GM18858 (cell line): Measurements from ENCODE around the gene TTLL8.

Experiments
- ATAC-seq: cut with Tn5 transposase; IDR thresholded peaks from one replicate; pipeline ENCODE4 v1.9.1; 2021; ENCODE audit not compliant: unreplicated experiment

TTLL8 gene

GRCh38 chr22:50022171-50022819, 35.8 kb downstream of the TTLL8 start:
- ATAC-seq = no peak

DNA sequence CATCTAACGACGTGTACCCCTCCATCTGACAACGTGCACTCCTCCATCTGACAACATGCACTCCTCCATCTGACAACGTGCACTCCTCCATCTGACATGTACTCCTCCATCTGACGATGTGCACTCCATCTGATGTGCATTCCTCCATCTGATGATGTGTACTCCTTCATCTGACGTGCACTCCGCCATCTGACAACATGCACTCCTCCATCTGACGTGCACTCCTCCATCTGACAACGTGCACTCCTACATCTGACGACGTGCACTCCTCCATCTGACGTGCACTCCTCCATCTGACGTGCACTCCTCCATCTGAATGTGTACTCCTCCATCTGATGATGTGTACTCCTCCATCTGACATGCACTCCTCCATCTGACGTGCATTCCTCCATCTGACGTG, 37.5 kb downstream of the TTLL8 start:
- no peak for ATAC-seq

DNA sequence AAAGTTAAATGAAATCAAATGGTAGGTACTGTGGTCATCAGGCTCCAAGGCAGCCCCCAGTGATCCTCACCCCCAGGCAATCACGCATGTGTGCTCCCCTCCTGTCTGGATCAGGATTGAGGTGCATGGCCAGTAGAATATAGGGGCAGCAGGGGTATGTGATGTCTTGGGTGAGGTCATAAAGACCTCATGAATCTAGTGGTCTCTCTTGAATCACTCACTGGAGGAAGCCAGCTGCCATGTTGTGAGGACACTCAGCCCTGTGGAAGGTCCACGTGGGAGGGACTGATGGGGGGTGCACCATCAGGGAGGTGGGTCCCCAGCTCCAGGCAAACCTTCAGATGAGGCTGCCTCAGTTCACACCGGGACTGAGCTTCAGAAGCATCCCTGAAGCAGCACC, 38.8 kb downstream of the TTLL8 start:
- ATAC-seq = no peak

DNA sequence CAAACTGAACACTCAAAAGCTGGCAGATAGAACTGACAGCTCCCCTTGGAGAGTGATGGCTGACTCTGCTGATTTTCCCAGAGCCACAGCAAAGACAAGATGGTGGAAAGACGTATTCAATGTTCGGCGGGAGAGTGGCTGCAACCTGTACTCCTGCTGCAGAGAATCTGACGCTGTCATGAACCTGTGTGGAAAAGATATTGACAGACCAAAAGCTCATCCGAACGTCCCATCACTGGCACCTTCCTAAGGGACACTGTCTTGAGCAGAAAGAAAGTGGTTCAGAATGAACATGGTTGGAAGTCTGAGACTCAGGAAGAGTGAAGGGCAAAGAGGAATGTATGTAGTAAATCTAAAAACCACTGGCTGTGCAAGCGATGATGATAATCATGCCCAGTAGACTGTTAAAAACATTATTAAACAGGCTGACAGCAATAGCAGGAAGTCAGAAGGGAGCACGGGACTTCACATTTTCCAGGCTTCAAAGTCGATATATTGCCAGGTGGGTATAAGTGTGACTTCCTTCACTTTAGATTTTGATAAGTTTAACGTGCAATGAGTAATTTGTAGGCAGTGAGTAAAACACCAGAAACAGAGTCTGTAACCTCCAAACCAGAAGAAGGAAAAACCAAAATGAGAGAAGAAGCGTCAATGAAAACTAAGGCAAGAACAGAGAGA, 39.4 kb downstream of the TTLL8 start:
- no peak for ATAC-seq

DNA sequence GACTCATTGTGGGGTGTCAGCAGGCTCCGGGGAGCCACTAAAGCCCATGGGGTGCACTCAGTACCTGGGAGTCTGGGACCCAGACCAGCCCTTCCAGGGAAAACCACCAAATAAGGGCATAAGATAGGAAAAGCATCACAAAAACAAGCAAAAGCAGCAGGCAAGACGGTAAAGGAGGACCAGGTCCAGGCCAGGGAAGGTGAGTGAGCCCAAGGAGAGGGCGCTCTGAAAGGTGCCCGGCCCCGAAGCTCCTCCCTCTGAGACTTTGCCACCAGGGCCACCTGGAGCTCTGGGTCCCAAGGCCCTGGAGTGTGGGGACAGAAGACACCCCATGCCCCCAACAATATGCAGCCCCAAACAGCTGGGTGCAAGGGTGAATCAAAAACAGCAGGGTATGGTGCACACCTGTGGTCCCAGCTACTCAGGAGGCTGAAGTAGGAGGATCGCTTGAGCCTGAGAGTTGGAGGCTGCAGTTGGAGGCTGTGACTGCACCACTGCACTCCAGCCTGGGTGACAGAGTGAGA, 40.3 kb downstream of the TTLL8 start:
- no peak for ATAC-seq

- peak; percentile 40 for ATAC-seq
Observed at GRCh38 chr22:50016988-50017700, 41.0 kb downstream of the TTLL8 start.

DNA sequence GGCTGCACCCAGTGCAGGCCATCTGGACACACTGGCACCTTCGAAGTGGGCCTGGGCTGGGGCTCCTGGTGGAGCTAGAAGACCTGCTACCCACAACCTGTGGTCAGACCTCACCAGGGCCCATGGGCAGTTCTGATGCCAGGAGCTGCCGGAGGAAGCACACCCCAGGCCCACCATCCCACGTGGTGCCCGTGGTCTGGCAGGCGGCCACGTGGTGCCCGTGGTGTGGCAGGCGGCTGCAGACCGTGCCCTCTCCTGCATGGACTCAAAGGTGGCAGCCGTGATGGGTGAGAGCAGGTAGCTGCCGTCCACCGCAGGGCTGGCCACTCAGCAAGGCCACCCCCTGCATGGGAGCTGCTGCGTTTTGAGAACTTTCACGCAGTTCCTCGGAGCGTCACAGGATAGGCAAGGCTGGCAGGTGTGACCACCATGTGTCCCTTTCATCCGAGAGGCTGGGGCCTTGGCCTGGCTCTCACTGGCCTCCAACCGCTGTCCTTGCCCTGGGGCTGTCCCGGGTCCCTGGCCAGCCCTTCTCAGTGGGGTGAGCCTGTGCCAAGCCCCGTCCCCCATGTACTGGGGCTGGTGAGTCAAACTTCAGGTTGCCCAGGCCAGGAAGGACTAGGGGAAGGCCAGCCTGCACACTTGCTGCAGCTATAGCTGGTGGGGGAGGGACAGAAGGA, 41.6 kb downstream of the TTLL8 start:
- no peak for ATAC-seq

DNA sequence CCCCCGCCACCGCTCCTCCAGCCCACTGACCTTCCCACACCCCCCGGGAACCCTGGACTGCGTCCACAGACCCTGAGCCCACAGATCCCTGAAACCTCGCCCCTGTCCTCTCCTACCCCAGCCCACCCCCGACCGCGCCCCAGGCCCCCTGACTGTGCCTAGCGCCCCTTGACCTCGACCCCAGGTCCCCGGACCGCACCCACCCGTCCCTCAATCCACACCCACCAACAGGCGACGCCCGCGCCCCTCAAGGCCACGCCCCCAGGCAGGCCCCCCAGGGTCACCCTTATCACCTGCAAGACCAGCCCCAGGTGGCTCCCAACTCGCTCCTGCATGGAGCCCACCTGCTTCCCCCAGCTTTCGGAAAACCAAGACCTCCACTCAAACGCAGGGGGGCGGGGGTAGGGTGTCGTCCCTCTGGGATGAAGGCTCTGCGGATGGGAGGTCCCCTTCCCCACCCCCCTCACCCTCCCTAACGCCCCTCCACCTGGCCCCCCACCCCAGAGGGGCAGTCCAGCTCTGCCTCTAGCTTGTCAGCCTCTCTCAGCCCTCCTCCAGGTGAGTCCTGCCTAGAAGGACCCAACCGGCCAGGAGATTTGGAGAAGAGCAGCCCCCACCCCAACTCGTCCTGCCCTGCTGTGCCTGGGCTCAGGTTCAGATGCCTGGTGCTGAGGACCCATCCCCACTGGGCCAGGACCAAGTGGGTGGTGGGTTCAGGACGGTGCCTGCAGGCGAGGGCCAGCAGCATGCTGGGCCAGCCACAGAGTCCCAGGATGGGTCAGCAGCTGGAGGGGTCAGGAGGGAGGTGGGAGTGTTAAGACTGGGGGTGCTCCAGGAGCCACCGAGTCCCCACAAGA, 42.4 kb downstream of the TTLL8 start:
- ATAC-seq = no peak

- no peak for ATAC-seq
Observed at GRCh38 chr22:50014655-50015401, 43.3 kb downstream of the TTLL8 start.

DNA sequence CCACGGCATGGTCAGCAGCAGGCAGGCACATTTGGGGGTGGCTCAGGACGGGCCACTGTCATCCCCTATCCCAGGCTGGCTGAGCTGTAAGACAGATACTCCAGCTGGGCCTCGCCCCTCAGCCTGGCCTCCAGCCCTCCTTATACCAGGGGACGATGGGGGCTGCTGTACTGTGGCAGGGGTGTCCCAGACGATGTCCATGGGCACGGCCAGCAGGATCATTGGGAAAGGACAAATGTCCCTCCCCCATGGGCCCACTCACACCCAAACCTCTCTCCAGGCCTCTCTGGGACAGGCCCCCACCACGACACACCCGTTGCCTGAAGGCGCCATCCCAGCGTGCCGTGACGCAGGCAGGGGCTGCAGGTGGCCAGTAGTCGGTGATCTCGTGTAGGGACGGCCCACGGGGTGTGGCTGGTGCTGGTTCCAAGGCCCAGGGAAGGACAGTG, 44.0 kb downstream of the TTLL8 start:
- ATAC-seq = no peak

DNA sequence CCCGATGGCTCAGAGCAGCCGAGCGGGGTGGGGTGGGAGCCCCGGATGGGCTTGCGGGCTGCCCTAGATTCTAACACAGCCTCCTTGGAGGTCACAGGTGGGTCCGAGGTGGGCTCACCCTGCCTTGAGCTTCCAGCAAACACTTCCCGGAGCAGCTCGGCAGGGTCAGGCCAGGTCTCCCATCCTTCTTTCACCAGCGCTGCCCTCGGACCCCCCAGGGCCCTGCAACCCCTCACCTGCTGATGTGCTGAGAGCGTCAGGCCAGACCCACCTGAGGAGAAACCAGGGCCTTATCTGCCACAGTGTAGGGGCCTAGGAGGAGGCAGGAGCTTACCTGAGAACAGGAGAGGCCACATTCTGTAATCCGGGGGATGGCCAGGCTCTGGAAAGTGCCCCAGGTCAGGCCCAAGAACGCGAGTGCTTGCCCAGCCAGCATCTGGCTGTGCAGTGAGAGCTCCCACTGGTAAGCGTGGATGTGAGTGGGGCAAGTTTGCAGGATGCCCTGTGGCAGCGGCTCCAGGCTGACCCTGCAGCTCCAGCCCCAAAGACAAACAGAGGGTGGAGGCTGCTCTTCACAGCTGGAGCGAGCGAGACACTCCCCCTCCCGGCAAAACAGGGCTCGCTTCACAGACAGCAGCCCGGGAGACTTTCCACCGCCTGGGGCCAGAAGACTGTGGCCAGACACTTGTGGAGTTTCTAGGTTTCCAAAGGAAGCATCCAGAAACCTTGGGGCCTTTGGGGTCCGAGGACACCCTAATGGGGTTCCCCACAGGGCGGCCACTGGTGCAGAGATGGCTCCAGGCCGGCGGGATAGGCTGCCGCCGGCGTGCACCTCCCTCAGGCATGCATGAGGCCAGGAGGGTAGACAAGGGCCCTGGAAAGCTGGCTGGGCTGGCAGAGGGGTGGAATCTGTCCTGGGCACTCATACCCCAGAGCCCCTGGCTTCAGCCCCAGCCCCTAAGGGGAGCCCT, 45.6 kb downstream of the TTLL8 start, which contains the start of gene IL17REL:
IL17REL (minus strand) TSS at position 555 of the 971 bp plus-strand sequence; CDS start at position 436, 119 bp downstream.
- ATAC-seq = no peak

GRCh38 chr22:50011447-50012210, 46.5 kb downstream of the TTLL8 start:
- ATAC-seq = no peak

DNA sequence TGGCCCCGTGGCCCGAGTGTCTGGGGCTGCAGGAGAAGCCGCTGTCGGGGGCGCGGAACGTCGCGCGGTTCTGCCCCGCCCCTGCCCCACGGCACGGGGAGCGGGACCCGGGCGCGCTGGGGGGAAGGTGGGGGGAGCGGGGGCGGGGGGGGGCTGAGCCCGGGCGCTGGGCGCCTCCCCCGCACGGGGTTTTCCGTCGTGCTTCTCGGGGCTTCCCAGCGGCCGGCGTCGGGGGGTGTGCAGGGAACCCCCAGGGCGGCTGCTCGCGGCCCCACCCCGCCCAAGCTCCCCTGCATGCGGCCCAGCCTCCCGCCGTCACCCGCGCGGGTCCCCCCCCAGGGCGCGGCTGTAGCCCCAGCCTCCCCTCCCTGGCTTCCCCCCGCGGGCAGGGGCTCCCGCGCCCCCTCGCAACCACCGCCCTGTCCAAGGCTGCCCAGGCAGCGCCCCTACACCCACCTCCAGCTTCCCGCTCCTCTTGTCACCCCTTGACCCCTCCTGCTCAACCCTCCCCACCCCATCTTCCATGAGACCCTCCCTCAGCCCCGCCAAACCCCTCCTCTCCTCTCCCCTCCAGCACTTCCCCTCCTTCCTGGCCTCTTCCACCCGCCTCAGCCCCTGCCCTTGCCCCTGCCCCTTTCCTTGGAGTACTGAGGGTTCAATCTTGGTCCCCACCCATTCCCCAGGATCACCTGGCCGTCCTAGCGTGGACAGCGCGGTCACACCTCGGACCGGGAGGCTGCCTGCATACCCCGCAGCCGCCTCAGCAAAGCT, 47.2 kb downstream of the TTLL8 start:
- ATAC-seq = no peak

- no peak for ATAC-seq
Observed at GRCh38 chr22:50009765-50010675, 48.1 kb downstream of the TTLL8 start.

DNA sequence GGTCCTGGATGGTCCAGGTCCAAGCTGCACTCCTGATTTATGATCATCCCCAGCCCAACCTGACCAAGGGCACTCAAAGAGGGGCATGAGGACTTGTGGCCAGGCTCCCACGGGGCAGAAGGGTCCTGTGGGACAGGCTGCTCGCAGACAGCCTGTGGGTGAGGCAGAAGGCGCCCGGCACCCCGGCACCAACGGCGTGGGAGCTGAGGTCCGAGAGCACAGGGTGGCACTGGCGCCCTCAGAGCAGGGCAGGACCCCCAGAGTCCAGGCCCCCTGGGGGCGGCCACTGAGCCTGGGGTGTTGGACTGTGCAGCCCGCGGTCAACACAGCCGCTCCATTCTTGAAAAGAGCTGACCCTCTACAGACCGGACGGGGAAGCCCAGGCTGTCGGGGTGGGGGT, 48.8 kb downstream of the TTLL8 start:
- ATAC-seq = no peak
